ENCODE data around the gene SMS.
A peak's percentile ranks its signal among the peaks of the same experiment; 100 is the strongest.

SMS gene

GRCh38 chrX:21958916-21959315 lies 18.4 kb downstream of the SMS start:
- Histone ChIP-seq H3K36me3 (ENCODE audit: control insufficient read depth in 4 of 4, insufficient read depth in 4 of 4, low read length in 3 of 4) (no peaks in the 10 kb centered on the region), H3K9me3 (ENCODE audit: control extremely low read depth in 1 of 5, control insufficient read depth in 4 of 5, insufficient read depth in 2 of 5, low read depth in 1 of 5, low read length in 4 of 5) (no peaks in the 10 kb centered on the region), H3K4me3 (ENCODE audit: control insufficient read depth in 1 of 7, extremely low read depth in 1 of 7, insufficient read depth in 4 of 7, low read depth in 2 of 7, low read length in 6 of 7) (no peak overlapping the region), H3K27me3 (replicated peaks in 2 of 5; ENCODE audit: control insufficient read depth in 4 of 5, insufficient read depth in 5 of 5, low read length in 4 of 5) (no peaks in the 10 kb centered on the region), H3K4me1 (ENCODE audit: control extremely low read depth in 1 of 4, control insufficient read depth in 4 of 4, insufficient read depth in 4 of 4, low read length in 3 of 4) (peaks cover 3 to 57% (median 20%) of the 10 kb centered on the region in 4 experiments), H3K27ac (ENCODE audit: insufficient read depth in 1 of 2, low read depth in 1 of 2, low read length in 2 of 2, poor library complexity in 1 of 2, severe bottlenecking in 2 of 2) (no peak overlapping the region)
- 74% methylated on average over 3 of the region's 4 CpGs for WGBS (ENCODE audit: insufficient coverage)
- no peak for DNase-seq
- ChIA-PET CTCF (interaction anchor here (1.3 kb wide), 1 partner anchor 11 kb away, joined by 3 read pairs; no protein-coding TSS in a partner anchor), POLR2A (no interaction called here)

- 56% methylated on average over 9 of the region's 12 CpGs for WGBS (ENCODE audit: insufficient coverage)
- CTCF ChIA-PET, result interaction anchor here (1.3 kb wide), 2 partner anchors 10 to 33 kb away, joined by 3 to 5 read pairs; no protein-coding TSS in a partner anchor
- Histone ChIP-seq H3K27me3 (replicated peaks in 2 of 5; ENCODE audit: control insufficient read depth in 4 of 5, insufficient read depth in 5 of 5, low read length in 4 of 5) (no peaks in the 10 kb centered on the region), H3K4me1 (ENCODE audit: control extremely low read depth in 1 of 4, control insufficient read depth in 4 of 4, insufficient read depth in 4 of 4, low read length in 3 of 4) (peaks cover 3 to 51% (median 19%) of the 10 kb centered on the region in 4 experiments), H3K9me3 (ENCODE audit: control extremely low read depth in 1 of 5, control insufficient read depth in 4 of 5, insufficient read depth in 2 of 5, low read depth in 1 of 5, low read length in 4 of 5) (no peaks in the 10 kb centered on the region), H3K4me3 (ENCODE audit: control insufficient read depth in 1 of 7, extremely low read depth in 1 of 7, insufficient read depth in 4 of 7, low read depth in 2 of 7, low read length in 6 of 7) (no peak overlapping the region), H3K27ac (ENCODE audit: insufficient read depth in 1 of 2, low read depth in 1 of 2, low read length in 2 of 2, poor library complexity in 1 of 2, severe bottlenecking in 2 of 2) (no peak overlapping the region), H3K36me3 (ENCODE audit: control insufficient read depth in 4 of 4, insufficient read depth in 4 of 4, low read length in 3 of 4) (no peaks in the 10 kb centered on the region)
- peak in 1 of 3 donors; percentile 33 for DNase-seq
- POLR2A ChIA-PET, result no interaction called here
Measured at GRCh38 chrX:21959362-21960051, 19.0 kb downstream of the SMS start.

DNA sequence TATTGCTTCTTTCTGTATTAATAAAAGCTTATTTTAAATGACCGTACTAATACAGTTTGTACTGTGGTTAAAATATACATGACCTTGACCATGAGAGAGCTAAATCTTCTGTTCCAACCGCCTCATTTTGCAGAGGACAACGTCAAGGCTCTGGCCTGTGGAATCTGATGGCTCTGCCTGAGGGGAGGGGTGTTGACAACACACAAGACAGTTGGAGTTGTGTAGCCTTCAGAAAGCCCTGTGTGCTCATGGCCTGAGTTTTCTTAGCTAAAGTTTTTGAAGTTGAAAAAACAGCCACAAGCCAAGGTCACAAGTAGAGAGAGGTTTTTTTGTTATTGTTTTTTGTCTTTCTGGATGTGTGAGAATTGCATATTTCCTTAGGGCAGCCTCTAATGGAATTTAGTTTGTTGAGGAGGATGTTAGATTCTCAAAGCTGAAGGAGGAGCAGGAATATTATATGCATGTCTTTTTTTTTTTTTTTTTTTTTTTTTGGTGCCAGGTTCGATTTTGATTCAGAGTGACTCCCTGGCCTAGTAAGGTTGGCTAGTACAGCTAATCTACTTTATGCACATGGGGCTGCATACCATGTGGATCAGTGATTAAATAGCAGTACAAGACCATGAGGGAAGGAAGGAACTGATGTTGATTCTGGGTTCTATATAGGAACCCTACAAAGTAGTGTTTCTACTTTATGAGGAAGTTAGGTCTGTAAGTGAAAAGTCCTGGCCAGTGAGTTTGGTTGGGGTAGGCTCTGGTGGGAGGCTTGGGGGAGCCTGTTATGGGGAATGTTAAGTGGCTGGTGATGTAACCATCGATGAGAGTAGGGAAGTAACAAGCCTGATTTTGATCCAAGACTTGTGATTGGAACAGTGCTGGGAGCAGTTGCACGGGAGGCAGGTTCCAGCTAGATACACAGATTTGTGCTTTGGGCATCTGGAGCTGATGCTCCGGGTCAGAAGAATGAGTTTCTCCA lies 20.3 kb downstream of the SMS start:
- Histone ChIP-seq H3K27ac (ENCODE audit: insufficient read depth in 1 of 2, low read depth in 1 of 2, low read length in 2 of 2, poor library complexity in 1 of 2, severe bottlenecking in 2 of 2) (no peak overlapping the region), H3K36me3 (ENCODE audit: control insufficient read depth in 4 of 4, insufficient read depth in 4 of 4, low read length in 3 of 4) (no peaks in the 10 kb centered on the region), H3K4me1 (ENCODE audit: control extremely low read depth in 1 of 4, control insufficient read depth in 4 of 4, insufficient read depth in 4 of 4, low read length in 3 of 4) (peaks cover 0 to 38% (median 9%) of the 10 kb centered on the region in 4 experiments), H3K27me3 (replicated peaks in 2 of 5; ENCODE audit: control insufficient read depth in 4 of 5, insufficient read depth in 5 of 5, low read length in 4 of 5) (no peaks in the 10 kb centered on the region), H3K4me3 (ENCODE audit: control insufficient read depth in 1 of 7, extremely low read depth in 1 of 7, insufficient read depth in 4 of 7, low read depth in 2 of 7, low read length in 6 of 7) (no peak overlapping the region), H3K9me3 (ENCODE audit: control extremely low read depth in 1 of 5, control insufficient read depth in 4 of 5, insufficient read depth in 2 of 5, low read depth in 1 of 5, low read length in 4 of 5) (no peaks in the 10 kb centered on the region)
- DNase-seq, result peak in 2 of 3 donors; percentile 41 to 74
- CTCF ChIA-PET, result interaction anchor here (1.3 to 4.4 kb wide), 2 partner anchors 13 to 34 kb away, joined by 5 to 14 read pairs; no protein-coding TSS in a partner anchor
- WGBS (ENCODE audit: insufficient coverage), result 72% methylated on average over 5 of the region's 7 CpGs
- POLR2A ChIA-PET, result no interaction called here

DNA sequence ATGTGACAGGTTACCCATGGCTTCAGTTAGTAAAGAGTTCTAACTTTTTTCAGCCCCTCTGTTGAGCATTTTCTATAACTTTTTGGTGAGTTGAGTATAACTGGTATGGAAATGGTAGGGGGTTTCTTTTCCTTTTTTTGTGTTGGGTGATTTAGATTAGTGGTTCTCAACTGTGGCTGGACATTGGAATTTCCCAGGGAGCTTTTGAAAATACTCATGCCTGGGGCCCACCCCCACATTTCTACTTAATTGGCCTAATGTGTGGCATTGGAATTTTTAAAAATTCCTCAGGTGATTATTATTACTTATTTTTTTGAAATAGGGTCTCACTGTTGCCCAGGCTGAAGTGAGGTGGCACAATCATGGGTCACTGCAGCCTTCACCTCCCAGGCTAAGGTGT lies 21.9 kb downstream of the SMS start:
- no peak for DNase-seq
- H3K4me3 ChIP-seq (ENCODE audit: control insufficient read depth in 1 of 7, extremely low read depth in 1 of 7, insufficient read depth in 4 of 7, low read depth in 2 of 7, low read length in 6 of 7), result no peak overlapping the region
- H3K36me3 ChIP-seq (ENCODE audit: control insufficient read depth in 4 of 4, insufficient read depth in 4 of 4, low read length in 3 of 4), result peaks cover 0 to 4% (median 0%) of the 10 kb centered on the region in 4 experiments
- no peak overlapping the region for H3K27ac ChIP-seq (ENCODE audit: insufficient read depth in 1 of 2, low read depth in 1 of 2, low read length in 2 of 2, poor library complexity in 1 of 2, severe bottlenecking in 2 of 2)
- H3K27me3 ChIP-seq (replicated peaks in 2 of 5; ENCODE audit: control insufficient read depth in 4 of 5, insufficient read depth in 5 of 5, low read length in 4 of 5), result no peaks in the 10 kb centered on the region
- POLR2A ChIA-PET, result no interaction called here
- H3K4me1 ChIP-seq (ENCODE audit: control extremely low read depth in 1 of 4, control insufficient read depth in 4 of 4, insufficient read depth in 4 of 4, low read length in 3 of 4), result peaks cover 0 to 35% (median 8%) of the 10 kb centered on the region in 4 experiments
- no peaks in the 10 kb centered on the region for H3K9me3 ChIP-seq (ENCODE audit: control extremely low read depth in 1 of 5, control insufficient read depth in 4 of 5, insufficient read depth in 2 of 5, low read depth in 1 of 5, low read length in 4 of 5)
- CTCF ChIA-PET, result interaction anchor here (4.4 kb wide), 1 partner anchor 11 kb away, joined by 14 read pairs; no protein-coding TSS in a partner anchor

DNA sequence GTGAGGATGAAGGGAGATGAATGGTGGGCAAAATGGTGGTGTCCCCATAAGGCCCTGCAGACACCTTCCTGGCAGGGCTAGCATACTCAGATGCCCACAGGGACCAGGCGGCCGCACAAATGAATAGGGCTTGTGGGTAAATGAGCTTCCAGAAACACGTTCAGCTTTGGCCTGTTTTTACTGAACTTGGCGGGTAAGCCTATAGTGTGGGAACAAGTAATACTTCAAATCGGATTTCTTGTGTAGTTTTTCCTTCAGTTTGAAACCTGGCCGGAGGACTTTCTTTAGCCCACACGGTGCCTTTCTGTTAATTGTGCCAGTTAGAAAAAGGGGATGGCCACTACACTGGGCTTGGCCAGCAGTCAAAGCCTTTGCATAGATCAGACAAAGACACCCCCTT lies 22.8 kb downstream of the SMS start:
- no peak for DNase-seq
- no peak overlapping the region for H3K27ac ChIP-seq (ENCODE audit: insufficient read depth in 1 of 2, low read depth in 1 of 2, low read length in 2 of 2, poor library complexity in 1 of 2, severe bottlenecking in 2 of 2)
- peaks cover 0 to 34% (median 8%) of the 10 kb centered on the region in 4 experiments for H3K4me1 ChIP-seq (ENCODE audit: control extremely low read depth in 1 of 4, control insufficient read depth in 4 of 4, insufficient read depth in 4 of 4, low read length in 3 of 4)
- H3K27me3 ChIP-seq (replicated peaks in 2 of 5; ENCODE audit: control insufficient read depth in 4 of 5, insufficient read depth in 5 of 5, low read length in 4 of 5), result peaks cover 0 to 4% (median 0%) of the 10 kb centered on the region in 5 experiments
- H3K9me3 ChIP-seq (ENCODE audit: control extremely low read depth in 1 of 5, control insufficient read depth in 4 of 5, insufficient read depth in 2 of 5, low read depth in 1 of 5, low read length in 4 of 5), result no peaks in the 10 kb centered on the region
- CTCF ChIA-PET, result interaction anchor here (4.4 kb wide), 1 partner anchor 10 kb away, joined by 14 read pairs; no protein-coding TSS in a partner anchor
- WGBS (ENCODE audit: insufficient coverage), result 94% methylated on average over 7 of the region's 7 CpGs
- POLR2A ChIA-PET, result no interaction called here
- peaks cover 0 to 9% (median 3%) of the 10 kb centered on the region in 4 experiments for H3K36me3 ChIP-seq (ENCODE audit: control insufficient read depth in 4 of 4, insufficient read depth in 4 of 4, low read length in 3 of 4)
- no peak overlapping the region for H3K4me3 ChIP-seq (ENCODE audit: control insufficient read depth in 1 of 7, extremely low read depth in 1 of 7, insufficient read depth in 4 of 7, low read depth in 2 of 7, low read length in 6 of 7)

GRCh38 chrX:21963731-21964405 lies 23.4 kb downstream of the SMS start:
- no peaks in the 10 kb centered on the region for H3K9me3 ChIP-seq (ENCODE audit: control extremely low read depth in 1 of 5, control insufficient read depth in 4 of 5, insufficient read depth in 2 of 5, low read depth in 1 of 5, low read length in 4 of 5)
- POLR2A ChIA-PET, result no interaction called here
- peaks cover 0 to 10% (median 3%) of the 10 kb centered on the region in 4 experiments for H3K36me3 ChIP-seq (ENCODE audit: control insufficient read depth in 4 of 4, insufficient read depth in 4 of 4, low read length in 3 of 4)
- CTCF ChIA-PET, result interaction anchor here (4.4 kb wide), 1 partner anchor 10 kb away, joined by 14 read pairs; no protein-coding TSS in a partner anchor
- peaks cover 0 to 29% (median 8%) of the 10 kb centered on the region in 4 experiments for H3K4me1 ChIP-seq (ENCODE audit: control extremely low read depth in 1 of 4, control insufficient read depth in 4 of 4, insufficient read depth in 4 of 4, low read length in 3 of 4)
- no peak overlapping the region for H3K4me3 ChIP-seq (ENCODE audit: control insufficient read depth in 1 of 7, extremely low read depth in 1 of 7, insufficient read depth in 4 of 7, low read depth in 2 of 7, low read length in 6 of 7)
- no peak overlapping the region for H3K27ac ChIP-seq (ENCODE audit: insufficient read depth in 1 of 2, low read depth in 1 of 2, low read length in 2 of 2, poor library complexity in 1 of 2, severe bottlenecking in 2 of 2)
- WGBS (ENCODE audit: insufficient coverage), result 96% methylated on average over 4 of the region's 8 CpGs
- peaks cover 0 to 4% (median 0%) of the 10 kb centered on the region in 5 experiments for H3K27me3 ChIP-seq (replicated peaks in 2 of 5; ENCODE audit: control insufficient read depth in 4 of 5, insufficient read depth in 5 of 5, low read length in 4 of 5)
- DNase-seq, result no peak
